ENCODE data around the gene ZIC5. TPM values are rescaled to one million over a fixed set of nuclear protein-coding genes. Genes with fewer than 3 reads are reported as not detected.

Gene ZIC5
- total and polyA plus RNA-seq, 4 donors, result not detected

GRCh38 chr13:99969453-99969918 is 2.1 kb downstream of the ZIC5 start:
- peaks cover 0 to 51% (median 29%) of the 10 kb centered on the region in 4 donors for H3K27me3 ChIP-seq (ENCODE audit: control insufficient read depth in 4 of 4, insufficient read depth in 4 of 4, low read length in 3 of 4)
- no peak overlapping the region for H3K9ac ChIP-seq (ENCODE audit: low read depth in 1 of 2, low read length in 2 of 2)
- H3K27ac ChIP-seq (ENCODE audit: low read depth in 1 of 2, low read length in 2 of 2), result no peak overlapping the region
- no peak for DNase-seq (ENCODE audit: low spot score)
- WGBS, result 14% methylated on average over 52 of the region's 52 CpGs
- H3K36me3 ChIP-seq (ENCODE audit: control insufficient read depth in 4 of 4, insufficient read depth in 3 of 4, low read depth in 1 of 4, low read length in 3 of 4), result no peaks in the 10 kb centered on the region
- peak overlapping the region in 1 of 3 donors; percentile 57 for H3K4me3 ChIP-seq (ENCODE audit: low read depth in 1 of 3, low read length in 3 of 3)
- peaks cover 0 to 29% (median 14%) of the 10 kb centered on the region in 4 donors for H3K4me1 ChIP-seq (ENCODE audit: control insufficient read depth in 4 of 4, insufficient read depth in 4 of 4, low read length in 3 of 4)
- peaks cover 0 to 16% (median 0%) of the 10 kb centered on the region in 4 donors for H3K9me3 ChIP-seq (ENCODE audit: control insufficient read depth in 4 of 4, low read length in 3 of 4)
- TF ChIP-seq REST (IDR thresholded peaks at IDR 0.05), result no peak
- no peak for TF ChIP-seq GABPA (IDR thresholded peaks at IDR 0.05 in 1 of 2, conservative IDR thresholded peaks at IDR 0.05 in 1 of 2)
- TF ChIP-seq FOXA2 (IDR thresholded peaks at IDR 0.05), result no peak
- no peak for TF ChIP-seq SP1 (IDR thresholded peaks at IDR 0.05)
- TF ChIP-seq HNF4A (conservative IDR thresholded peaks at IDR 0.05), result no peak
- TF ChIP-seq CTCF (IDR thresholded peaks at IDR 0.05; ENCODE audit: low read depth, low read length, missing input control), result no peak
- no peak for TF ChIP-seq RAD21 (IDR thresholded peaks at IDR 0.05)
- TF ChIP-seq NR2F2 (IDR thresholded peaks at IDR 0.05), result no peak
- no peak for TF ChIP-seq EGR1 (IDR thresholded peaks at IDR 0.05; ENCODE audit: low read depth in 2 of 2)
- no peak for TF ChIP-seq HNF4G (IDR thresholded peaks at IDR 0.05)
- TF ChIP-seq ZBTB33 (IDR thresholded peaks at IDR 0.05), result no peak
- TF ChIP-seq YY1 (IDR thresholded peaks at IDR 0.05), result no peak
- no peak for TF ChIP-seq RXRA (IDR thresholded peaks at IDR 0.05)

GRCh38 chr13:99968521-99969452 is 2.8 kb downstream of the ZIC5 start:
- TF ChIP-seq ZBTB33 (IDR thresholded peaks at IDR 0.05) (no peak), JUND (IDR thresholded peaks at IDR 0.05) (no peak), NR2F2 (IDR thresholded peaks at IDR 0.05) (no peak), REST (IDR thresholded peaks at IDR 0.05) (no peak)
- no peak overlapping the region for H3K27ac ChIP-seq (ENCODE audit: low read depth in 1 of 2, low read length in 2 of 2)
- H3K4me3 ChIP-seq (ENCODE audit: low read depth in 1 of 3, low read length in 3 of 3), result peak overlapping the region in 1 of 3 donors; percentile 41
- 19% methylated on average over 81 of the region's 81 CpGs for WGBS
- peaks cover 0 to 29% (median 14%) of the 10 kb centered on the region in 4 donors for H3K4me1 ChIP-seq (ENCODE audit: control insufficient read depth in 4 of 4, insufficient read depth in 4 of 4, low read length in 3 of 4)
- H3K9ac ChIP-seq (ENCODE audit: low read depth in 1 of 2, low read length in 2 of 2), result no peak overlapping the region
- H3K9me3 ChIP-seq (ENCODE audit: control insufficient read depth in 4 of 4, low read length in 3 of 4), result peaks cover 0 to 16% (median 0%) of the 10 kb centered on the region in 4 donors
- DNase-seq (ENCODE audit: low spot score), result no peak
- no peaks in the 10 kb centered on the region for H3K36me3 ChIP-seq (ENCODE audit: control insufficient read depth in 4 of 4, insufficient read depth in 3 of 4, low read depth in 1 of 4, low read length in 3 of 4)
- H3K27me3 ChIP-seq (ENCODE audit: control insufficient read depth in 4 of 4, insufficient read depth in 4 of 4, low read length in 3 of 4), result peaks cover 0 to 47% (median 26%) of the 10 kb centered on the region in 4 donors

All from liver (tissue), 9 donors.